PFSK-1 (cell line): ENCODE measurements around the gene UCK1.

Experiments used
- POLR2AphosphoS5 ChIP-seq: IDR thresholded peaks from 2 replicates; pipeline ENCODE4 v1.6.1; 2012; ENCODE audit warnings: low read depth, mild to moderate bottlenecking, control low read depth, low read length, moderate library complexity
- SIN3A ChIP-seq: IDR thresholded peaks from 2 replicates; pipeline ENCODE4 v1.6.1; 2012; ENCODE audit warnings: mild to moderate bottlenecking, low read length, moderate library complexity, borderline replicate concordance; ENCODE audit not compliant: insufficient read depth
- TAF1 ChIP-seq: IDR thresholded peaks from 2 replicates; pipeline ENCODE4 v1.6.1; 2012; ENCODE audit warnings: low read length, control low read depth, borderline replicate concordance; ENCODE audit not compliant: insufficient read depth
- TF ChIP-seq, protein P1 (sequence below), 2 experiments: IDR thresholded peaks; 2 replicates each; pipeline versions ENCODE4 v1.6.1 to v1.8.0; 2011 to 2012; ENCODE audit warnings: low read depth in 2 of 2, low read length in 2 of 2, control low read depth in 1 of 2, inconsistent platforms in 1 of 2, mild to moderate bottlenecking in 1 of 2, moderate library complexity in 1 of 2; ENCODE audit not compliant: insufficient read depth in 1 of 2

DNA sequence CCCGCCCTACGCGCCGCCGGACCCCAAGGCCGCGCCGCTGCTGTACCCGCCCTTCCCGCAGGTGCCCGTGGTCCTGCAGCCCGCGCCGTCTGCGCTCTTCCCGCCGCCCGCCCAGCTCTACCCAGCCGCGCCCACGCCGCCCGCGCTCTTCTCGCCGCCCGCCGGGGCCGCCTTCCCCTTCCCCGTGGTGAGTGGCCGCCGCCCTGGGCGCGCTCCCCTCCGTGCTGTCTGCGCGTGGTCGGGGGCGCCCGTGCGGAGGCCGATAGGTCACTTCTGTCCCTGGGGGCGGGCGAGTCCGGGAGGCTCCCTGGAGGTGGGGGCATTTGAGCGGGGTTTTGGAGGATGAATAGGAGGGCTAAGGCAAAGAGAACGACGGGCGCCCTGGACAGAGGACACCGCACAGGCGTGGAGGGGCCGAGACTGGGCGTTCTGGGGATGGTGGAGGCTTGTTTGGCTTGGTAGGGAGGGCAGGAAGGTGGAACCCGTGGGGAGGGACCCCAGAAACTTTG lies 23.8 kb upstream of the UCK1 start:
- TF ChIP-seq, protein P1, sequence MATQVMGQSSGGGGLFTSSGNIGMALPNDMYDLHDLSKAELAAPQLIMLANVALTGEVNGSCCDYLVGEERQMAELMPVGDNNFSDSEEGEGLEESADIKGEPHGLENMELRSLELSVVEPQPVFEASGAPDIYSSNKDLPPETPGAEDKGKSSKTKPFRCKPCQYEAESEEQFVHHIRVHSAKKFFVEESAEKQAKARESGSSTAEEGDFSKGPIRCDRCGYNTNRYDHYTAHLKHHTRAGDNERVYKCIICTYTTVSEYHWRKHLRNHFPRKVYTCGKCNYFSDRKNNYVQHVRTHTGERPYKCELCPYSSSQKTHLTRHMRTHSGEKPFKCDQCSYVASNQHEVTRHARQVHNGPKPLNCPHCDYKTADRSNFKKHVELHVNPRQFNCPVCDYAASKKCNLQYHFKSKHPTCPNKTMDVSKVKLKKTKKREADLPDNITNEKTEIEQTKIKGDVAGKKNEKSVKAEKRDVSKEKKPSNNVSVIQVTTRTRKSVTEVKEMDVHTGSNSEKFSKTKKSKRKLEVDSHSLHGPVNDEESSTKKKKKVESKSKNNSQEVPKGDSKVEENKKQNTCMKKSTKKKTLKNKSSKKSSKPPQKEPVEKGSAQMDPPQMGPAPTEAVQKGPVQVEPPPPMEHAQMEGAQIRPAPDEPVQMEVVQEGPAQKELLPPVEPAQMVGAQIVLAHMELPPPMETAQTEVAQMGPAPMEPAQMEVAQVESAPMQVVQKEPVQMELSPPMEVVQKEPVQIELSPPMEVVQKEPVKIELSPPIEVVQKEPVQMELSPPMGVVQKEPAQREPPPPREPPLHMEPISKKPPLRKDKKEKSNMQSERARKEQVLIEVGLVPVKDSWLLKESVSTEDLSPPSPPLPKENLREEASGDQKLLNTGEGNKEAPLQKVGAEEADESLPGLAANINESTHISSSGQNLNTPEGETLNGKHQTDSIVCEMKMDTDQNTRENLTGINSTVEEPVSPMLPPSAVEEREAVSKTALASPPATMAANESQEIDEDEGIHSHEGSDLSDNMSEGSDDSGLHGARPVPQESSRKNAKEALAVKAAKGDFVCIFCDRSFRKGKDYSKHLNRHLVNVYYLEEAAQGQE (IDR thresholded peaks at IDR 0.05; ENCODE audit: insufficient read depth in 1 of 2, low read depth in 2 of 2, low read length in 2 of 2): no peak
- no peak for TF ChIP-seq POLR2AphosphoS5
- TF ChIP-seq TAF1: no peak
- no peak for TF ChIP-seq SIN3A
